ENCODE measurements around the gene RNF212B.
"Not testable (repeated sequence)": the region's sequence is repeated elsewhere in the genome, so short reads cannot be mapped to it uniquely, and the experiment has no call there.

RNF212B gene

DNA sequence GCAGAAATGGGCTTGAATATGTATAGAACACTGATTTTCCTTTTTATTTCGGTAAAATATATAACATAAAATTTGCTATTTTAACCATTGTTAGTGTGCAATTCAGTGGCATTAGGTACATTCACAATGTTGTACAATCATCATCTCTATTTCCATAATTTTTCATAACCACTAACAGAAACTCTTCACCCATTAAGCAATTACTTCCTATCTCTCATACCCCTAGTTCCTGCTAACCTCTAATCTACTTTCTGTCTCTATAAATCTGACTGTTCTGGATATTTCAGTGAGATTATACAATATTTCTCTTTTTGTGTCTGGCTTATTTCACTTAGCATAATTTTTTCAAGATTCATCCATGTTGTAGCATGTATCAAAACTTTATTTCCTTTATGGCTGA is 8.9 kb upstream of the RNF212B start:
- TF ChIP-seq, protein P1, sequence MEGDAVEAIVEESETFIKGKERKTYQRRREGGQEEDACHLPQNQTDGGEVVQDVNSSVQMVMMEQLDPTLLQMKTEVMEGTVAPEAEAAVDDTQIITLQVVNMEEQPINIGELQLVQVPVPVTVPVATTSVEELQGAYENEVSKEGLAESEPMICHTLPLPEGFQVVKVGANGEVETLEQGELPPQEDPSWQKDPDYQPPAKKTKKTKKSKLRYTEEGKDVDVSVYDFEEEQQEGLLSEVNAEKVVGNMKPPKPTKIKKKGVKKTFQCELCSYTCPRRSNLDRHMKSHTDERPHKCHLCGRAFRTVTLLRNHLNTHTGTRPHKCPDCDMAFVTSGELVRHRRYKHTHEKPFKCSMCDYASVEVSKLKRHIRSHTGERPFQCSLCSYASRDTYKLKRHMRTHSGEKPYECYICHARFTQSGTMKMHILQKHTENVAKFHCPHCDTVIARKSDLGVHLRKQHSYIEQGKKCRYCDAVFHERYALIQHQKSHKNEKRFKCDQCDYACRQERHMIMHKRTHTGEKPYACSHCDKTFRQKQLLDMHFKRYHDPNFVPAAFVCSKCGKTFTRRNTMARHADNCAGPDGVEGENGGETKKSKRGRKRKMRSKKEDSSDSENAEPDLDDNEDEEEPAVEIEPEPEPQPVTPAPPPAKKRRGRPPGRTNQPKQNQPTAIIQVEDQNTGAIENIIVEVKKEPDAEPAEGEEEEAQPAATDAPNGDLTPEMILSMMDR (conservative IDR thresholded peaks at IDR 0.05): no peak
- no peak overlapping the region for H3K27ac ChIP-seq

DNA sequence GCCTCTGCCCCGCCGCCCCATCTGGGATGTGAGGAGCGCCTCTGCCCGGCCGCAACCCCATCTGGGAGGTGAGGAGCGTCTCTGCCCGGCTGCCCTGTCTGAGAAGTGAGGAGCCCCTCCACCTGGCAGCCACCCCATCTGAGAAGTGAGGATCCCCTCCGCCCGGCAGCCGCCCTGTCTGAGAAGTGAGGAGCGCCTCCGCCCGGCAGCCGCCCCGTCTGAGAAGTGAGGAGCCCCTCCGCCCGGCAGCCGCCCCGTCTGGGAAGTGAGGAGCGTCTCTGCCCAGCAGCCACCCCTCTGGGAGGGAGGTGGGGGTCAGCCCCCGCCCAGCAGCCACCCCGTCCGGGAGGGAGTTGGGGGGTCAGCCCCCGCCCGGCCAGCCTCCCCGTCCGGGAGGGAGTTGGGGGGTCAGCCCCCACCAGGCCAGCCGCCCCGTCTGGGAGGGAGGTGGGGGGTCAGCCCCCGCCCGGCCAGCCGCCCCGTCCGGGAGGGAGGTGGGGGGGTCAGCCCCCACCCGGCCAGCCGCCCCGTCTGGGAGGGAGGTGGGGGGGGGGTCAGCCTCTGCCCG is 5.4 kb upstream of the RNF212B start:
- not testable (repeated sequence) for H3K27ac ChIP-seq

DNA sequence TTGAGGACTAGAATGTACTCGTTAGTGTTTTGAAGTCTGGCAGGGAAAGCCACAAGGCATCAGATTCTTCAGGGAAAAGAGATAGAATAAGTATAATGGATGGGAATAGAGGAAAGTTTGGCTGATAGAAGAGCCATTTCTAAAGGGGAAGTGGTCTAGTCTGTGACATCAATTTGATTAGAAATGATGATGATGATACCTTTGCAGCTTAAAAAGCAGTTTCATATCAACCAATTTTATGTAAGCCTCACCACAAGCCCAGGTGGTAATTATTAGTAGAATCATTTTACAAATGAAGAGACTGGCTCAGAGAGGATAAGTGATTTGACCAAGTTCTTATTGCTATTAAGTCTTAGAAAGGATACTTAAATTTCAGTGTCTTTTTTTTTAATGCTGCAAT is 2.9 kb downstream of the RNF212B start:
- TF ChIP-seq, protein P1 (conservative IDR thresholded peaks at IDR 0.05): no peak
- no peak overlapping the region for H3K27ac ChIP-seq

DNA sequence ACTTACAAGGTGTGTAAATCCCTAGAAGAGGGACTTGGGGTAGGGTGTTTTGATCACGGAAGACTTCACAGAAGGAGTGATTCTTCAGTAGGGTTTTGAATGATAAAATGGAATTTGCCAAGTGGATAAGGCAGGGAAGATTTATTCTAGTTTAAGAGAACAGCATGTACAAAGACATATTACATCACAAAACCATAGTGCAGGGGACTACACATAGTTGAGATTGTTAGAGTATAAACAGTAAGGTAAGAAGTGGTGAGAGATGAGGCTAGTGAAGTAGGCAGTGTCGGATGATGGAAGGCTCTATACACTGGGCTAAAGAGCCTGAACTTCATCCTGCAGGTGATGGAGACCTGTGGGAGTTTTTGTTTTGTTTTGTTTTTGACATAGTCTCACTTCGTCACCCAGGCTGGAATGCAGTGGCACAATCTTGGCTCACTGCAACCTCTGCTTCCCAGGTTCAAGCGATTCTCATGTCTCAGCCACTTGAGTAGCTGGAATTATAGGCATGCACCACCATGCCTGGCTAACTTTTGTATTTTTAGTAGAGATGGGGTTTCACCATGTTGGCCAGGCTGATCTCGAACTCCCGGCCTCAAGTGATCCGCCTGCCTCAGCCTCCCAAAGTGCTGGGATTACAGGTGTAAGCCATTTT is 3.5 kb downstream of the RNF212B start:
- not testable (repeated sequence) for H3K27ac ChIP-seq

DNA sequence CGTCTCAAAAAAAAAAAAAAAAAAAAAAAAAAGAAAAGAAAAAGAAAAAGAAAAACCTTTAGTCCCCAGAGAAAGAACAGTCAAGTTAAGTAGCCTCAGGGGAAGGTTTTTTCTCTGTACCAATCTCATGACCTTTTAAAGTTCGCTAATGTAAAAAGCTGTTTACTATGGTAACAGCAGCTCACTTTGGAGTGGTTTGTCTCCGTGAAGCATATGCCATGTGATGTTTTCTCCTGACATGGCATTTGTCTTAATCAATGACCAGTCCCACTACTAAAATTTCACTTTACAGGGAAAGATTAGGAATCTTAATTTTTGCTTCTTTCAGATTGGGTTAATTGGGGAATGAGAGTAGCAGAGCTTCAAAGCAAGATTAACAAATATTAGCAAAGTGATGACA is 4.3 kb downstream of the RNF212B start:
- TF ChIP-seq, protein P1 (conservative IDR thresholded peaks at IDR 0.05): no peak
- H3K27ac ChIP-seq: no peak overlapping the region

DNA sequence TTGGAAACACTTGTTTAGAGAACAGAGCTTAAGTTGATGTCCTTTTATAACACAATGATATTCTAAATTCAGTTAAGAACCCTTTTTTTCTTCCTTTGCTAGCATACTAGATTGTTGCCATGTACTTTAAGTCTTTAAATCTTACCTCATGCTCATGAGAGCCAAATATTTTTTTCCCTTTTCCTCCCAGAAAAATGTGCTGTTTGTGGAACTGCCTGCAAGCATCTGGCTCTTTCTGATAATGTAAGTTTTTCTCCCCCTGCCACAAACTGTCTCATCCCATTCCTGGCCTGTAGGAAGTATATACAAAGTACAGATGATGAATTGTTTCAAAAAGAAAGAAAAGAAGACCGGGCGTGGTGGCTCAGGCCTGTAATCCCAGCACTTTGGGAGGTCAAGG is 5.3 kb downstream of the RNF212B start:
- TF ChIP-seq, protein P1 (conservative IDR thresholded peaks at IDR 0.05): no peak
- no peak overlapping the region for H3K27ac ChIP-seq

DNA sequence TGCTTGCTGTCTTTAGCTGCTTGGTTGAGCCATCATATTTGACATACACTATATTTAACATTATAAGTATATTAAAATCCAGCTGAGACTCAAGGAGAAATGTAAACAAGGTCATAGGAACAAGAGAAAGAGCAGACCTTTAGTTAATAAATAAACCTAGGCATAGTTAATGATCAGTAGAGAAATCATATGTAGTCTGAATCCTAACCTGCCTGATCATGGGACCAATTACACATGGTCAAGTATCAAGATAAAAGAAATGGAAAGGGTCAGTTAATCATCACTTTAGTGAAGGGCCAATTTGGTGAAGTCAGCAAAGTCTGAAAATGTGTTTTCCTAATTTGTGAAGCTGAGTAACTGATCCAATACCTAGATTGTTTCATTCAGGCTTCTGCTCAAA is 7.5 kb downstream of the RNF212B start:
- peak overlapping the region; percentile 45 for H3K27ac ChIP-seq
- TF ChIP-seq, protein P1 (conservative IDR thresholded peaks at IDR 0.05): no peak

DNA sequence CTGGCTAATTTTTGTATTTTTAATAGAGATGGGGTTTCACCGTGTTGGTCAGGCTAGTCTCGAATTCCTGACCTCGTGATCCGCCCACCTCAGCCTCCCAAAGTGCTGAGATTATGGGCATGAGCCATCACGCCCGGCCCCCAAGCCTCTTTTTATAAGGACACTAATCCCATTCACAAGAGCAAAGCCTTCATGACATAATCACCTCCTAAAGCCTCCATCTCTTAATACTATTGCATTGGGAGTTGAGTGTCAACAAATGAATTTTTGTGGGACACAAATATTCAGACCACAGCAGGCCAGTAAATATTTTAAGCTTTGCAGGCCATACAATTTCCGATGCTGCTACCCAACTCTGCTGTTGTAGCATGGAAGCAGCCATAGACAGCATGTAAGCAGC is 10.9 kb downstream of the RNF212B start:
- H3K27ac ChIP-seq: no peak overlapping the region
- TF ChIP-seq, protein P1 (conservative IDR thresholded peaks at IDR 0.05): no peak

Data from VCaP (cell line).